Stimulated activated CD4-positive, alpha-beta T cell treated with anti-CD3 and anti-CD28 coated beads, Interleukin-15, amount 100 ng/mL, for 24 hours (primary cell): ENCODE data around the gene ZFP90.
"Not testable (repeated sequence)": the region's sequence is repeated elsewhere in the genome, so short reads cannot be mapped to it uniquely, and the experiment has no call there.

Experiments used
- DNase-seq: peaks from one replicate; pipeline ENCODE4 v3.0.0-alpha.2; 2020

Gene ZFP90

DNA sequence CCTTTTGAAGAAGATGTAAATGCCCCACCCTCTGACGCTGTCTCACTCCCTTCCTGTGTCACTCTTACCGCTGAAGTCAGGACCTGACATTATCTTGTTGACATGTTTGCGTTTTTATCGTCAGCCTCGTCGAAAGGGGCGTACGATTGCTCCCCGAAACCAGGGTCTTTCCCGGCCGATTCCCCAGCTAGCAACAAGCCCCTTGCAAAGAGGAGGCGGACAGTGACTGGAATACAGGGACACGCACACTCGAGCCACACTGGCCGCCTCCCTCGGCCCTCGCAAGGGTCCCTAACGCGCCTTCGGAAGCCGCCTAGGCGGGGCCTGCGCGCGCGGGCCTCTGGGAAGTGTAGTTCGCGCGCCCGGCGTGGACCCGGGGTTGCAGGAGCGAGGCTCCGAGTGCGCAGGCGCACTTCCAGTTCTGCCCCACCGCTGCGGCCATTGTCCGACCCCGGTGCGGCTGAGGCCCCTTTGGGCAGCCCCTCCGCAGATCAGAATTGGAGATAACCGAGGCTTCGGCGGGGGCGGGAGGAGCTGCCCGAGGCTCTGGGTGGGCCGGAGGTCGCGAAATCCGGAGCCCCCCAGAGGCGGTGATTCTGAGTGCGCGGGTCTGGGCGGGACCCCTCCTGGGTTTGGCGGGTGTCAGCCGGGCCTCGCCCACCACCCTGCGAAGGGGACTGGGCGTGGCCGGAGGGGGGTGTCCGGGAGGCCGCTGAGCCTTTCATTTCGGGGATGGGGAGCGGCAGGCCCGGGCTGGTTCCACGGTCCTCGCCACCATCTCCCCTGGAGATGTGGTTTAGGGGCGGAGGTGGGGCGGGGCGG, at the start of gene ZFP90:
TSS of gene ZFP90 (plus strand) at position 412 of the 822 bp plus-strand sequence. CDS start 502 bp downstream, outside the sequence.
- peak; percentile 92 for DNase-seq

DNA sequence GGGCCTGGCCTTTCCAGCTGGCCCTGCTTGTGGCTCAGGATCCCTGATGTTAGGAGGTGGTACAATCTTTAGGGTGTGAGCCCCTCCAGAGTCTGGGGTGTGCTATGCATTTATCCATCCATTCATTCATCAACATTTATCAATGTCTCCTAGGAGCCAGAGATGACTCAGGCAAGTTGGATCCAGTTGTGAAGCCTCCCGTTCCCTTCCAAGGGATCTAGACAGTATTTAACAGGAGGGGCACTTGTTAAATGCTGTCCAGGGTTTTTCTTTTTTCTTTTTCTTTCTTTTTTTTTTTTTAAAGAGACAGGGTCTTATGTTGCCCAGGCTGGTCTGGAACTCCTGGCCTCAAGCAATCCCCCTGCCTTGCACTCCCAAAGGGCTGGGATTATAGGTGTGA, 48.7 kb upstream of the ZFP90 start:
- DNase-seq: no peak

DNA sequence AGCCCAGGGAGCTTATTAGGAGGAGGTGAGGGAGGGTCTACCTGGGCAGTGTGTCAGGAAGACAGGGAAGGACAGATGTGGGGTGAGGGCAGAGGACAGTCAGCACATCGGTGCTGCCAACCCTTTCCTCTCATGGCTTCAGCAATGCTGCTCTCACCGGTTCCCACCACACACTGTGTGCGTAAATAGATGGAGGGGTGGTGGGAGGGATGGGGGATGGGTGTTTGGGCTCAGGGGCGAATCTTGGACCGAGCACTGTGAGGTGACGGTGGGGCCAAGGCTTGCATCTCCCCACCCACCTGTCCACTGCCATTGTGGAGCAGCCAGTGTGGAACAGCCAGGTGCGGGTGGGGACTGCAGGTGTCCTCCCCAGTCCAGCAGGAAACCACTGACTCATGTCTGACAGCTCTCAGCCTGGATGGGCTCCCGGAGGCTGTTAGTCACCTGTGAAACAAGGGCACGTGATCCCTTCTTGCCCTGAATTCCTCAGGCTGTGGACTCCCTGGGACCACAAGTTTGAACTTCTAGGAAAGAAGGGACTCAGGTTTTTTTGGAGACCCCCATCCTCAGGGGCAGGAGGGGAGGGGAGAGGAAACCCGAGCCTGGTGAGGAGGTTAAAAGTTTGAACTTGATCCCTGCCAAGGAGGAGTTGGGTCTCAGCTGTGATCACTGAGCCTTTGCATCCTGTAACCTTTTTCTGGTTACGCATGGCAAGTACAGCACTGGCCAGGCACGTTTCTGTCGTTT, 48.1 kb upstream of the ZFP90 start:
- no peak for DNase-seq

DNA sequence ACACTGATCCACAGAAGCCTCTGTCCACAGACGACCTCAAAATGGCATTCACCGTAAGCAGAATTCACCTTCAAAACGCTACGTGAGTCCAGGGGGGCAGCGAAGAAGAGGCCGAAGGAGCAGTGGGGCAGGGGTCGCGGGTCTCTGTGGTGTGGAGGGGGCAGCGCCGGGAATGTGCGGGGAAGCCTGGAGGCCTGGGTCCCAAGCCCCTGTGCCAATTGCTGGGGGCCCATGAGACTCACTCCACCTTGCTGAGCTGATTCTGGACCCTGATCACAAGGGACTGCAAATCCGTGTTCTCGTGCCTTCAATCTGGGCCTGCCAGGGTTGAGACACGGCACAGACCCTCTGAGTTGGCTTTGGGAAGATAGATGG, 47.5 kb upstream of the ZFP90 start:
- no peak for DNase-seq

DNA sequence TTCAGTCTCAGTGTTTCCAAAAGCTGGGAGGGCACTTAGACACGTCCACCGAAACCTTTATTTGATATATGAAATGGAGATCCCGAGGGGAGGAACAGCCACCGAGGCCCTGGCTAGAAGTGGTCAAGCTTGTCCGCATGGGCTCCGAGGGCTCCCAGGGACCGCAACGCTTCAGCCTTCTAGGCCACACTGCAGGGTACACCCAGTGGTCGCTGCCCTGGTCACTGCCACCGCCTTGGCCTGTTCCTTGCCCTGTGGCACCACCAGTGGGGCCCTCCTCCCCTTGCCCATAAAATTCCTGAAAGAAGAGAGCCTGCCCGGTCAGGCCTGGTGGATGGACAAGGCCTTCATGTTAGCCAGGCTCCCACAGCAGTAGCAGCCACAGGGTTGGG, 46.9 kb upstream of the ZFP90 start:
- no peak for DNase-seq

DNA sequence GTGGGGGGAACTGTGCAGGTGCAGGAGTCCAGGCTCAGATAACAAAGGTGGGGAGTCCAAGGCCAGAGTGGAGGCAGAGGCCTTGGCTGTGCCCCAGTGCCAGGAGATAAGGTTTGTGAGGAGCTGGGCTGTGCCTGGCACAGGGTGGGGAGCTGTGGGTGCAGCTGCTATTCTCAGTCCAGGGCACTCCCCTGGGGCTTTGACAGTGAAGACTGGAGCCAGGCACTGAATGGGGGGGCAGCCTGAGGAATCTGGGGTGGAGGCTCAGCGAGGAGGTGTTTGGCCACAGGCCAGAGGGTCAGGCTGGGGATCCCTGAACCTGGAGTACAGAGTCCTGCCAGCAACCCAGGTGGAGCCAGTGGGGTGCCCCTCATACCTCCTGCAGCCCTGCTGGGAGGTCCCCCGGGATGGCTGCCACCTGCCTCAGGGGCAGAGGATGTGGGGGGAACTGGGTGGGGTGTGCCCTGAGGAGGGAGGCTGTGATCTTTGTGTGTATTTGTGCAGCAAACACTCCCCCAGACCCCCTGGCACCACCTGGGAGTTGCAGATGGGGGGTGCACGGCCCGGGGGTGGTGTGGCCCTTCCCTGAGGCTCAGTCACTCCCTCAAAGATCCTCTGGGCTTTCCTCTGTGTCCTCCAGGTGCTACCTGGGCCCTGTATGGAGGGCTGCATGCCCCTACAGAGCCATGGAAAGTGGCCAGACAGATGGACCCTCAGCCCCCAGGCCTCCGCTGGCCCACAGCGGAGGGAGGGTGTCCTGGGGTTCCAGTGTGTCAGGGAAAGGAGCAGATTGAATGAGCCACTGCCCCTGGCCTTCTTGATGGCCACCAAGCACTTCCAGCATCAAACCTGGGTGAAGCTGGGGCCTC, 46.3 kb upstream of the ZFP90 start:
- no peak for DNase-seq

DNA sequence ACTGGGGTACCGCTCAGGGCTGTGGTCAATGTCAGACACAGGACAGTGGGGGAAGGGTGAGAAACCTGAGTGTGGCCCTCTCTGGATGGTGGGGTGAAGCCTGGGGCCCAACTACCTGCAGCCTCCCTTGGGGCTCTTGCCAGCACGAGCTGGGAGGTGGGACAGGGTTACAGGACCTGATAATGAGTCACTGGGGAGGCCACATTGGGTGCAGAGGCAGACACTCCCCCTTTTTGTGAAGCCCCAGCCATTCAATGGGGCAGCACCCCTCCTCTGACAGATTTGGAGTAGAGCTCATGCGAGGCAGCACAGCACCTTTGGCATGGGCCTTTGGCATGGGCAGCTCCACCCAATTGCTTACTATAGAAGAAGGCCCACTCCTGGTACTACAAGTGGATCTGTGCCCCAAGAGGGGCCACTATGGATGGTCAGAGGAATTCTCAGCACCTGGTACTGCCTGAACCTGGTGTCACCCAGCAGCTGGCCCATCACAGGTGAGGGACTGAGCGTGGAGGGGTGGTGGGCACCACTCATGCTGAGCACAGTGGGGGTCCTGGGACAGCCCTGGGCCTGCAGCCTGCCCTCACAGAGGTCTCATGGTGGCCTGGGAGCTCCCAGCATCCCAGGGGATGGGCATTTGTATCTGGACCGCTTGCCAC, 45.5 kb upstream of the ZFP90 start:
- DNase-seq: no peak

DNA sequence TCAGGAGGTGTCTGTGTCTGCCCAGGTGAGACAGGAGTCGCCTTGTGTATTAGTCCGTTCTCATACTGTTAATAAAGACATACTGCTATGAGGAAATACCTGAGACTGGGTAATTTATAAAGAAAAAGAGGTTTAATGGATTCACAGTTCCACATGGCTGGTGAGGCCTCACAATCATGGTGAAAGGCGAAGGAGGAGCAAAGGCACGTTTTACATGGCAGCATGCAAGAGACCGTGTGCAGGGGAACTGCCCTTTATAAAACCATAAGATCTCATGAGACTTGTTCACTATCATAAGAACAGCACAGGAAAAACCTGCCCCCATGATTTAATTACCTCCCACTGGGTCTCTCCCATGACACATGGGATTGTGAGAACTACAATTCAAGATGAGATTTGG, 44.8 kb upstream of the ZFP90 start:
- not testable (repeated sequence) for DNase-seq

DNA sequence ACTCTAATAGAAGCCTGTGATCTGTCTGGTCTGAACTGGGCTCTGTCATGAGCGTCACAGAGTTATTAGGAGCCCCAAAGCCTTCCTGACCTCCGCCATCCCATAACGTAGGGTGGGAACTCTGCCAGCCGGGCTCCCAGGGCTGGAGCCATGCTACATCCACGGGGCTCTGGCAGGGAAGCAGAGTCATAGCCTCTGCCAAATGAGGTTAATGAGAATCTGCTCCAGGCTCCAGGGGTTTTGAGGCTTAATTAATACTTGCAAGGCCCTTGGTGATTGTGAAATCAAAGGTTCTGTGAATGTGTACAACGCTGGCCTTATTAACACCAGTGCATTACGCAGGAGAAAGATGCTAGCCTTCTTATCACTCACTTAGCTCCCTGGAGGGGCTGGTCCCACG, 42.4 kb upstream of the ZFP90 start:
- no peak for DNase-seq

DNA sequence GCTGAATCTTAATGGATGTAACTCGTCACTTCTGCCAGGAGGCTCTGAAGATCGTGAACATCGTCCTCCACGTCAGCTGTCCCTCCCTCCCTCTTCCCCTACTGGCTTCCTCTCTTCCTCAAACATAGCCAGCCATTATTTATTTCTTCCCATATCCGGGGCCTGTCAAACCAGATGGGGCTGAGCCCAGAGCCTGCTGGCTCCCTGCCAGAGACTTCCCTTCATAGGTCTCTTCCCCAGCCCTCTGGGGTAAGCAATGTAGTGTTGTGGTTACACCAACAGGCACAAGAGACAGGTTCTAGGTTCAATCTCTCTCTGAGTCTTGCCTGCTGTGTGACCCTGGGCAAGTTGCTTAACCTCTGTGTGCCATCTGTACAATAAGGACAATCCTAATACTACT, 40.1 kb upstream of the ZFP90 start:
- DNase-seq: no peak

DNA sequence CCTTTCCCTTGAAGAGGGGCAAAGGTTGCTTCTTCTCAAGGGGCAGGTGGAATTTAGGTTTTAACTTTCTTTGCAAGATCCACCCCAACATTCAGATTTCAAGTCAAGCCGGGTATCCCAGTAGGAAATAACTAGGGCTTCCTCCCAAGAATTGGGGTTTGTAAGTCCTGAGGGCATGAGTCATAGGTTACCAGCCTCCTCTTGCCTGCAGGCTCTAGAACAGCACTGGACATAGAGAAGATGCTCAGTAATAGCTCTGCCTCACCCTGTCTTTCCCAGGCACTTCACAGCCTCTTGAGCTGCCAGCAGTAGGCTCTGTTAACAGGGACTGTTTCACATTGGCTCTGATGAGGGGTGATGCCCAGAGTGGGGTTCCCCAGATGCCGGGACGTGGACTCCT, 35.8 kb upstream of the ZFP90 start:
- no peak for DNase-seq

DNA sequence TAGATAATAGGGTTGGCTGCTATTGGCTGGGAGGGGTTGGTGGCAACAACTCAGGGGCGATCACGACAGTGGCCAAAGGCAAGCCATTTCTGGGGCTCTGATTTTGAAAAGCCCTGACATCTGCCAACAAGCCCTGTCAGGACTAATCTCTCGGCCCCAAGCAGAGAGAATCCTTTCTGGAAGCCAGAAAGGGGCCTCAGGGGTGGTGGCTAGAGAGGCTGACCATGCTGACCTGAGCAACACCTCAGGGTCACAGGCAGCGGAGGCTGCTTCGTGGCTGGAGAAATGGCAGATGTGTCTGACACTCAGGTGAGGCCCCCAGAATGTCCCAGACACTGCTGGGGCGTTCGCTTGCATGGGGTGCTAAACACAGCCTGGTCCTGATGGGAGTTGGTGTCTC, 35.0 kb upstream of the ZFP90 start:
- no peak for DNase-seq

DNA sequence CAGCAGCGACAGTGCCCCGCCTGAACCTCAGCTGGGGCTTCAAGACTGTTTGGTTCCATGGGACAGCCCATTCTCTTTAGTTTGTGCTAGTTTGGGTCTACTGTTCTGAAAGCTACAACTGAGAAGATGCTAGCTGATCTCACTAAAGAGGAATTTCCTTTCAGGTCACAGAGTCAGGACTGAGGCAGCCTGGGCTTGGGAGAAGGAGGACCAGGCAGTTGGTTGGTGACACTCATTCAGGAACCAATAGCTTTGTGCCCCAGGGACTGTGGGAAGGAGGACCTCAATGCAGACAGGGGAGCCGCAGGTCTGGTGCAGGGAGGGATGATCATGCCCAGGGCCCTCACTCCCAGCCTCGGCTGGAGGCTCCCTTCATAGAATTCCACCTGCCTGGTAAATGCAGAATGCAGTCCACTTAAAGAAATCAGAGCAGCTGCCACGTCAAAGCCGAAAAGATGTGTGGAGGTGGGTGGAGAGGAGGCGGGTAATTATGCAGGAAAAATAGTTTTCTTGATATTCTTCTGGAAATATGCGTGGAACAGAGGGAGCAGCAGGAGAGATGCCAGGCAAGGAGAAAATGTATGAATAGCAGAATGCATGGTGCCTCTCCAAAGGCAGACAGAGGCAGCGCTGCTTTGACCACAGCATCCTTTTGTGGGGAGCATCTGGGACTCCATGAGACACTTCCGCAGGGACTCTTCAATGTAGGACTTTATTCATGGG, 32.6 kb upstream of the ZFP90 start:
- no peak for DNase-seq

DNA sequence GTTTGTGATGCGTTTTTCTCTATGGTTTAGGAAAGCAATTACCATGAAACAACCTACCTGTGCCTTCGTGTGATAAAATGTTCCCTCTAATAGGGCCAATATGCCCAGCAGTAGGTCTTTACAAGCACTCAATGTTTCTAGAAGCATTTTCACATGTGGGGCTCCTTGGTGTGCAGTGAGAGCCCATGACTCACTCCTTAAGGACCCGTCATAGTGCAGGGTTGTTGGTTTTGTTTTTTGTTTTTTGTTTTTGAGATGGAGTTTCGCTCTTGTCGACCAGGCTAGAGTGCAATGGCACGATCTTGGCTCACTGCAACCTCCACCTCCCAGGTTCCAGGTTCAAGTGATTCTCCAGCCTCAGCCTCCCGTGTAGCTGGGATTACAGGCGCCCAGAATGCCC, 31.1 kb upstream of the ZFP90 start:
- DNase-seq: no peak

DNA sequence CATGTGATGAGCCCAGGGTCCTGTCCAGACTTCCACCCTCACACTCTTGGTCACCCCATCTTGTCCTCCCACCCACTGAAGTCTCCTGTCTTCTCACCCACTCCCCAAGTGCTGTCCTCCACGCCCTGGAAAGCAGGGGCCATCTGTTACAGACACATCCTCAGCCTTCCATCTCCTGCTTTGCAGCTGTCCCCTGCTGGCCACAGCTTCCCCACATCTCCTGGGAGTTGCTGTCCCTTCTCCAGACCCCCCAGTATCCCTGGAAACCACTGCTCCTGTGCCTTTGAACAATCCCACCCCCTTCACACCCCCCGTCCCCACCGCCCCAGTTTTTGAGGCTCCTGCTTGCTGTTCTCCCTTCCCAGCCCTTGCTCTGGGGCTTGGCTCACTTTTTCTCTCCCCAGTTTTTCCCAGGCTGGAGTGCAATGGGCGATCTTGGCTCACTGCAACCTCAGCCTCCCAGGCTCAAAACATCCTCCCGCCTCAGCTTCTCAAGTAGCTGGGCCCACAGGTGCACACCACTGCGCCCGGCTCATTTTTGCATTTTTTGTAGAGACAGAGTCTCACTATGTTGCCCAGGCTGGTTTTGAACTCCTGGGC, 30.4 kb upstream of the ZFP90 start:
- DNase-seq: no peak

DNA sequence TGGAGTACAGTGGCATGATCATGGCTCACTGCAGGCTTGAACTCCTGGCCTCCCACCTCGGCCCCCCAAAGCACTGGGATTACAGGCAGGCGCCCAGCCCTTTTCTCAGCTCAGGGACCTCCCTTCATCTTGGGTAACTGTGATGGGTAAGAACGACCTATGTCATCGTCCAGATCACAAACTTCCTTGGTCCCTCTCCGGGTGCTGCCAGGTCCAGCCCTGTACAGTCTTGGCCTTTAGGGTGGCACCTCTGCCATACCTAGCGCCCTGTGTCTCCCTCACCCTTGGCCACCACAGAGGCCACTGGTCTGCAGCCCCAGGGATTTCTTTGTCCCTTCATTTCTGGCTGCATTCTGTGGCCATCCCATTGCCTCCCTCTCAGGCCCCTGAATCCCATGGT, 29.7 kb upstream of the ZFP90 start:
- DNase-seq: no peak

DNA sequence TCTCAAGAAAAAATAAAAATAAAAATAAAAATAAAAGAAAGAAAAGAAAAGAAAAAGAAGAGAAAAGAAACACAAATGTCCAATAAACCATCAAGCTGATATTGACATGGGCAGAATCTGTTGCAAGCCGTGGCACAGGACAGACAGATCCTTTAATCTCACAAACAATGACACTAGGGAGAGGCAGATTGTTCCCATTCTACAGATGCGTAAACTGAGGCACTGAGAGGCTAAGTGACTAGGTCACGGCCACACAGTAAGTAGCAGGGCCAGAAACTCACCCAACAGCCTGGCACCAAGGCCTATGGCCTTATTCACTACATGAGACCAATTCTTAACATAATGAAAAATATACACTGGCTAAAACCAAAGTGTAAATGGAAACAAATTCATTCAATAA, 28.3 kb upstream of the ZFP90 start:
- DNase-seq: no peak

DNA sequence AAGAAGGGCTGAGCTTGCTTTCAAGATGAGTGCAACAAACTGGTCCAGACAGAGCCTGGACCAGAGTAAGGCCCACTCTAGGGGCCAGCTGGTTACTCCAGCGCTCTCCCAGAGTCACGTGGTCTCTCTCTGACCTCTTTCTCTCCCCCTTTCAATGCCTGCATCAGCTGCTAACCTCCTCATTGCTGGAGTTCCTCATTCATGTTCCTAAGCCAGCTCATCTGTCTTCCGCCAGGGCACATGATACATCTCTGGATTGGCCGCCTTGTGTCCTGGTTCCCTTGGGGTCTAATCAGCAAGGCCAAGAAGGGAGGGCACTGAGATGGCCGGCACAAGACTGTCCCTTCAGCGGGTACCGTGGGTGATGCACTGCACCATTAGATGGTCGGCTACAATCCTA, 26.9 kb upstream of the ZFP90 start:
- no peak for DNase-seq

DNA sequence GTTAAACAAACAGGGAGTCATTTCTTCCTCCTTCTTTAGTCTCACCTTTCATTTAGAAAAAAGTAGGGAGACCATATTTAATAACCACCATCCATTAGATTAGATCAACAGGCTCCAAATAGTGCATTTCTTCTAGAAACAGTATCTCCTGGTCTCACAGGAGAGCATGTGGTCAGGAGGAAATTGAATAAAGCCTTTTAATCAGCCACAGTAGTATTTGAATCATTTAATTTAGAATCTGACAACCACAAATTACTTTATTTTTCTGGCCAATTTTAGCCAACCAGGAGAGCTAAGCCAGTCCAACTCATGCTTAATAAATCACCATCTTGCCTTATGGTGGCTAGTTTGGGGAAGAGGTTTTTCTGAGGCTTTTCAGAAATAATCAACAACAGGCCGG, 26.3 kb upstream of the ZFP90 start:
- DNase-seq: no peak

DNA sequence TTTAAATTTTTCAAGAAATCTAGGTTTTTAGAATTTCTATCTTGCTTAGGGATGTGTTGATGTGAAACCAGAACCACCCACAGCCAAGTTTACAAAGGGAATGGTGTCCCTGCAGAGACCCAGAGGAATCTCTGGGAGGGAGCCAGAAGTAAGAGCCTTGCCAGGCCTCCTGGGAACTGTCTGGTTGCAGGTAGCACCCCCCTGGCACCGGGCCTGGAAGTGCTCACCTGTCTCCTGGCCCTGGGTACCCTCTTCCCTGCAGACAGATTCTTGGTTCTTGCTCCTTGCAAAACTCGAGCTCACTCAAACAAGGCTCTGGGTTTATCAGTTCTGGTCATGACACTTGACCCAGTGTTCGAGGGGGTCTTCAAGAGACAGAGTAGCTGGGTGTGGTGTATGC, 24.6 kb upstream of the ZFP90 start:
- DNase-seq: no peak

DNA sequence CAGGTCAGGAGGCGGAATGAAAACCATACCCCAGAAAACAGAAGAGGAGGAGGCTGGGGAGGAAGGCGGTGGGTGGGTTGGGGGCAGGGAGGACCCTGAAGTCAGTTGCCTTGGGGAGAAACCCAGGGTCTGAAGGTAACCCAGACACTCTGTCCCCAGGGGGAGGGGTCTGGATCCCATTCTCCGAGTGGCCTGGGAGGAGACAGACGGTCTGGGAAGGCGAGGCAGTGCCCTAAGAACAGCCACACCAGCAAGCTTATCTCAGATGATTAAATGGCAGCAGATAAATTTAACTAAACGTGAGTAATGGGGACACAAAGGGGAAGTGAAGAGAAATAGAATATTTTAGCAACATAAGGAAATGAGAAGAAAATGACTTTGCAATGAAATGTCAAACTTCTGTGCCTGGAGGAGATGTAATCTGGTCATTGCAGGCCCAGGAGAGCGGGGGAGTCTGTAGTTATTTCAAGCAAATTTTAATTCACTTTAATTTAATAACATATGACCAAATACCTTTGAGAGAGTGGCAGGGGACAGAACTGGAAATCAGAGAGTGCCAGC, 21.4 kb upstream of the ZFP90 start:
- no peak for DNase-seq
